ENCODE results near the gene GJD4.
A peak's percentile ranks its signal among the peaks of the same experiment; 100 is the strongest.

GJD4 gene

DNA sequence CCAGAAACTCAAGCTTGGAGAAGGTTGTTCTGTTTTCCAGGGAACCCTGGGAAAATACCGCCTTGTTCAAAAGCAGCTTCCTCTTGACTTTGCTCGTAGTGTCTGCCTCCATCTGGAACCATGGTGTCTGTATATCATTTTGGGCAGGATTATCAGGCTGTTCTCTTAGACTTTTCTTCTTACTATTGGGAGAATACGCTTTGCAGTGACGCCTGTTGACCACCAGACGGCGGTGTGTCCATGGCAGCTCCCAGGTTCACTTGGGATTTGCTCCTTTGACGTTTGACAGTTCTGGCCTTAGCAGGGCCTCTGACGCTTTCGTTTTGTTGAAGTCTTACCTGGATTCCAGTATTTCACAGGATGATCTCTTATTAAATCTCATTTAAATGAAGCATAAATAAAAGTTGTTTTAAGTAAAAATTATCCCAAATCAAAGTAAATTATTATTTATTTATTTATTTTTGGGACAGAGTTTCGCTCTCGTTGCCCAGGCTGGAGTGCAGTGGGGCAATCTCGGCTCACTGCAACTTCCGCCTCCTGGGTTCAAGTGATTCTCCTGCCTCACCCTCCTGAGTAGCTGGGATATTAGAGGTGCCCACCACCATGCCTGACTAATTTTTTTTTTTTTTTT lies 41.8 kb upstream of the GJD4 start:
- Histone ChIP-seq H3K4me2 (ENCODE audit: low read length) (no peak overlapping the region), H3K9me3 (ENCODE audit: low read length) (no peaks in the 10 kb centered on the region), H3K27ac (ENCODE audit: low read depth, low read length, poor library complexity, severe bottlenecking) (no peak overlapping the region), H3K4me3 (ENCODE audit: low read depth, low read length, poor library complexity, severe bottlenecking) (no peak overlapping the region), H3K9ac (ENCODE audit: low read length) (no peak overlapping the region), H4K20me1 (ENCODE audit: insufficient read depth, low read length) (no peaks in the 10 kb centered on the region), H3K36me3 (ENCODE audit: insufficient read depth, low read length) (no peaks in the 10 kb centered on the region), H3K4me1 (ENCODE audit: insufficient read depth, low read length, severe bottlenecking) (peaks cover 12% of the 10 kb centered on the region), H3F3A (ENCODE audit: insufficient read depth, low read length) (no peaks in the 10 kb centered on the region), H2AFZ (ENCODE audit: low read length) (no peak overlapping the region), H3K9me2 (ENCODE audit: low read depth, low read length) (no peaks in the 10 kb centered on the region), H3K27me3 (ENCODE audit: insufficient read depth, low read length) (no peaks in the 10 kb centered on the region), H3K79me2 (ENCODE audit: insufficient read depth, low read length) (no peaks in the 10 kb centered on the region)
- TF ChIP-seq EZH2 (IDR thresholded peaks at IDR 0.05; ENCODE audit: borderline replicate concordance, low read length), result no peak
- TF ChIP-seq, protein P1, sequence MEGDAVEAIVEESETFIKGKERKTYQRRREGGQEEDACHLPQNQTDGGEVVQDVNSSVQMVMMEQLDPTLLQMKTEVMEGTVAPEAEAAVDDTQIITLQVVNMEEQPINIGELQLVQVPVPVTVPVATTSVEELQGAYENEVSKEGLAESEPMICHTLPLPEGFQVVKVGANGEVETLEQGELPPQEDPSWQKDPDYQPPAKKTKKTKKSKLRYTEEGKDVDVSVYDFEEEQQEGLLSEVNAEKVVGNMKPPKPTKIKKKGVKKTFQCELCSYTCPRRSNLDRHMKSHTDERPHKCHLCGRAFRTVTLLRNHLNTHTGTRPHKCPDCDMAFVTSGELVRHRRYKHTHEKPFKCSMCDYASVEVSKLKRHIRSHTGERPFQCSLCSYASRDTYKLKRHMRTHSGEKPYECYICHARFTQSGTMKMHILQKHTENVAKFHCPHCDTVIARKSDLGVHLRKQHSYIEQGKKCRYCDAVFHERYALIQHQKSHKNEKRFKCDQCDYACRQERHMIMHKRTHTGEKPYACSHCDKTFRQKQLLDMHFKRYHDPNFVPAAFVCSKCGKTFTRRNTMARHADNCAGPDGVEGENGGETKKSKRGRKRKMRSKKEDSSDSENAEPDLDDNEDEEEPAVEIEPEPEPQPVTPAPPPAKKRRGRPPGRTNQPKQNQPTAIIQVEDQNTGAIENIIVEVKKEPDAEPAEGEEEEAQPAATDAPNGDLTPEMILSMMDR (IDR thresholded peaks at IDR 0.05; ENCODE audit: low read length), result peak; percentile 96

DNA sequence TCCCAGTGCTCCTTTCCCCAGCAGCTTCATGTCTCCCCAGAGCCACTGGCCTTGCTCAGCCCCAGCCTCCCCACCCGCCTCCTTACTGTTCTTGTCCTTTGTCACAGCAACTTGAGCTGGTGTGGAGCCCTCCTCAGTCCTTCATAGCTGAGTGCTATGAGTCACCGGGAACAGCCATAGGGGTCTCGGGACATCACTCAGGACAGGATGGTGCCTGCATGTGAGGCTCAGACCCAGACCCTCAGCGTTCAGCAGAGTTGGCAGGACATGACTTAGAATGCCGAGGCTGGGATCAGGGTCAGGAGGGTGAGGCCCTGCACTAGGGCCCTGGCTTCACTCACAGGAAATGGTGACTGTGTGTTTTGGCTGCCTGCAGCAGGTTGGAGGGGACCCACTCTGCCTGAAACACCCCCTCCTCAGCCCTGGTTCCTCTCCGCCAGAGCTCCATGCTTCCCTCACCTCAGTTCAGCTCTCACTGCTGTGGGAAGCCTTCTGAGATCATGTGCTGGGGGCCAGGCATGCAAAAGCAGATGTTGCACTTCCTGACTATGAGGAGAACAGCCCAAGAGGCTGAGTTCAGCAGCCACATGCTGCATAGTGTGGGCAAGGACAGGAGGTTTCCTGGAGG lies 40.7 kb upstream of the GJD4 start:
- Histone ChIP-seq H3K9me3 (ENCODE audit: low read length) (no peaks in the 10 kb centered on the region), H3K79me2 (ENCODE audit: insufficient read depth, low read length) (no peaks in the 10 kb centered on the region), H3K9me2 (ENCODE audit: low read depth, low read length) (no peaks in the 10 kb centered on the region), H3K9ac (ENCODE audit: low read length) (no peak overlapping the region), H3K36me3 (ENCODE audit: insufficient read depth, low read length) (no peaks in the 10 kb centered on the region), H4K20me1 (ENCODE audit: insufficient read depth, low read length) (no peaks in the 10 kb centered on the region), H3K4me1 (ENCODE audit: insufficient read depth, low read length, severe bottlenecking) (peaks cover 12% of the 10 kb centered on the region), H3K4me2 (ENCODE audit: low read length) (no peak overlapping the region), H3K4me3 (ENCODE audit: low read depth, low read length, poor library complexity, severe bottlenecking) (no peak overlapping the region), H3K27ac (ENCODE audit: low read depth, low read length, poor library complexity, severe bottlenecking) (no peak overlapping the region), H3K27me3 (ENCODE audit: insufficient read depth, low read length) (no peaks in the 10 kb centered on the region), H3F3A (ENCODE audit: insufficient read depth, low read length) (no peaks in the 10 kb centered on the region), H2AFZ (ENCODE audit: low read length) (no peak overlapping the region)
- TF ChIP-seq, protein P1 (IDR thresholded peaks at IDR 0.05; ENCODE audit: low read length), result no peak
- no peak for TF ChIP-seq EZH2 (IDR thresholded peaks at IDR 0.05; ENCODE audit: borderline replicate concordance, low read length)

DNA sequence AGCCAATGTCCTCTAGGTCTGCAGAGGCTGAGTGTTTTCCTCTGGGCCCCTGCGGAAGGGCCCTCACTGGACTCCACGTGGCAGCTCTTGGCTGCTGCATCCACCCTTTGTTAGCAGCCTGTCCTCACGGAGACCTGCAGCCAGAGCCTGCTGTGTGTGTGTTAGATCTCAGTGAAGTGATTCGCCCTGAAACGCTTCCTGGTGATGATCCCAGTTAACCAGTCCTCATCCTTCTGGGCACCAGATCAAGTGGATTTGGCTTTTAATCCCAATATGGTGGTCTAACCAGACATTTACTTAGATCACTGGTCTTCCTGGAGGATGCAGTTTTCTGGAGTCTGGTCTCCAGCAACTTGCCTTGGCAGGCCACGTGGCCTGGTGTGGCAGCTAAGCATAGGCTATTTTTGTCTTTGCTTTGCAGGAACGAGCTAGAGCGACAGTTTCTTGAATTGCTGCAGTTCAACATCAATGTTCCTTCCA lies 39.5 kb upstream of the GJD4 start:
- Histone ChIP-seq H3K79me2 (ENCODE audit: insufficient read depth, low read length) (no peaks in the 10 kb centered on the region), H3K9me3 (ENCODE audit: low read length) (no peaks in the 10 kb centered on the region), H3K36me3 (ENCODE audit: insufficient read depth, low read length) (no peaks in the 10 kb centered on the region), H3F3A (ENCODE audit: insufficient read depth, low read length) (no peaks in the 10 kb centered on the region), H3K4me2 (ENCODE audit: low read length) (no peak overlapping the region), H3K27ac (ENCODE audit: low read depth, low read length, poor library complexity, severe bottlenecking) (no peak overlapping the region), H4K20me1 (ENCODE audit: insufficient read depth, low read length) (no peaks in the 10 kb centered on the region), H2AFZ (ENCODE audit: low read length) (no peak overlapping the region), H3K4me3 (ENCODE audit: low read depth, low read length, poor library complexity, severe bottlenecking) (no peak overlapping the region), H3K27me3 (ENCODE audit: insufficient read depth, low read length) (no peaks in the 10 kb centered on the region), H3K9ac (ENCODE audit: low read length) (no peak overlapping the region), H3K4me1 (ENCODE audit: insufficient read depth, low read length, severe bottlenecking) (peaks cover 12% of the 10 kb centered on the region), H3K9me2 (ENCODE audit: low read depth, low read length) (no peaks in the 10 kb centered on the region)
- TF ChIP-seq EZH2 (IDR thresholded peaks at IDR 0.05; ENCODE audit: borderline replicate concordance, low read length), result no peak
